Central memory CD8-positive, alpha-beta T cell (primary cell): ENCODE data around the gene MAPK9.
A peak's percentile ranks its signal among the peaks of the same experiment; 100 is the strongest.

Experiments
- ATAC-seq: fragments of 150-1000 bp; cut with Tn5 transposase; replicated peaks from 2 replicates; pipeline ENCODE4 v1.10.0; 2022; ENCODE audit warnings: mild to moderate bottlenecking, moderate FRiP score, moderate number of reproducible peaks; ENCODE audit not compliant: poor library complexity, severe bottlenecking; ENCODE audit errors: extremely low read depth
- DNase-seq, 2 donors: peaks; one replicate each; pipeline ENCODE4 v3.0.0; 2021; ENCODE audit warnings: low spot score in 2 of 2
- H3K27ac Mint-ChIP-seq: one replicate; pipeline ENCODE4 v1.8.0; 2022; ENCODE audit warnings: low read depth, mild to moderate bottlenecking, moderate library complexity, mixed read lengths
- H3K27me3 Mint-ChIP-seq: one replicate; pipeline ENCODE4 v1.8.0; 2022; ENCODE audit warnings: mixed read lengths
- H3K36me3 Mint-ChIP-seq: one replicate; pipeline ENCODE4 v1.8.0; 2022; ENCODE audit warnings: mild to moderate bottlenecking, moderate library complexity, mixed read lengths; ENCODE audit not compliant: insufficient read depth
- H3K4me1 Mint-ChIP-seq: one replicate; pipeline ENCODE4 v1.8.0; 2022; ENCODE audit warnings: mixed read lengths
- H3K4me3 Mint-ChIP-seq: one replicate; pipeline ENCODE4 v1.8.0; 2022; ENCODE audit warnings: mild to moderate bottlenecking, moderate library complexity, mixed read lengths
- H3K9me3 Mint-ChIP-seq: one replicate; pipeline ENCODE4 v1.8.0; 2022; ENCODE audit warnings: mixed read lengths

MAPK9 gene

DNA sequence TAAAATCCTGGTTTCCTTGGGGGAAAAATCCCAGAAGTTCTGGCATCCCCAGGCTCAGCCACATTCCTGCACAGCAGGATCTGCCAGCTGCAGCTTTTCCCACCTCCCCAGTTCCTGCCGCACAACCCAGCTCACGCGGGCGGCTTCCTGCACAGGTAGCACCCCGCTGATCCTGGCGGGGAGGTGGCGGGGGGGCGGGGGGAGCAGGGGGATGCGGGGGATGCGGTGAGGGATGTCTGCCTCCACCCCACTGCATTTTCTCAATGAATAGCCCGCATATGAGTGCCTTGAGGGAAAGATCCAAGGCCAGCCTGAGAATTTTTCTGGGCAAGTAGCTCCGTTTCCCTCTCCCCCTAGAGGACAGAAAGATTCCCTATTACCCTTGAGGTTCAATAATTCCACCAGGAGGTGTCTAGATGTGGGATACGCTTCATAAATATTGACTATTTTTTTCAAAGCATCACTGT lies 40.2 kb upstream of the MAPK9 start:
- no peak for ATAC-seq
- no peak for DNase-seq
- peaks cover 19% of the 10 kb centered on the region for H3K27me3 Mint-ChIP-seq
- H3K4me1 Mint-ChIP-seq: no peaks in the 10 kb centered on the region
- H3K36me3 Mint-ChIP-seq: peaks cover 8% of the 10 kb centered on the region
- H3K9me3 Mint-ChIP-seq: no peaks in the 10 kb centered on the region
- no peak overlapping the region for H3K4me3 Mint-ChIP-seq
- H3K27ac Mint-ChIP-seq: no peak overlapping the region

DNA sequence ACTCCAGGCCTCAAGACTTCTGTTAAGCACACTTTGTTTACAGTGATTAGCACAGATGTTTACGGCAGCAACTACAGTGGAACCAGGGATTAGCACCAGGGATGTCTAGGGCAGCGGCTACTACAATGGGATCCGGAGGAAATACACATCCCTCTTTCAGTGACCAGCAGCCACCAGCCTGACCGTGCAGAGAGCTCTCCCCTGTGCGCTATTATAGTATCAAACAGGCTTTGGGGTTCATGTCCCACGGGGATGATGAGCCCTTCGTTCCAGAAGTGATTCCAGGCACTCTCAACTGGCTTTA lies 39.7 kb upstream of the MAPK9 start:
- Mint-ChIP-seq H3K27me3 (peaks cover 19% of the 10 kb centered on the region), H3K36me3 (peaks cover 6% of the 10 kb centered on the region), H3K4me3 (no peak overlapping the region), H3K4me1 (no peaks in the 10 kb centered on the region), H3K27ac (no peak overlapping the region), H3K9me3 (no peaks in the 10 kb centered on the region)
- ATAC-seq: no peak
- no peak for DNase-seq

DNA sequence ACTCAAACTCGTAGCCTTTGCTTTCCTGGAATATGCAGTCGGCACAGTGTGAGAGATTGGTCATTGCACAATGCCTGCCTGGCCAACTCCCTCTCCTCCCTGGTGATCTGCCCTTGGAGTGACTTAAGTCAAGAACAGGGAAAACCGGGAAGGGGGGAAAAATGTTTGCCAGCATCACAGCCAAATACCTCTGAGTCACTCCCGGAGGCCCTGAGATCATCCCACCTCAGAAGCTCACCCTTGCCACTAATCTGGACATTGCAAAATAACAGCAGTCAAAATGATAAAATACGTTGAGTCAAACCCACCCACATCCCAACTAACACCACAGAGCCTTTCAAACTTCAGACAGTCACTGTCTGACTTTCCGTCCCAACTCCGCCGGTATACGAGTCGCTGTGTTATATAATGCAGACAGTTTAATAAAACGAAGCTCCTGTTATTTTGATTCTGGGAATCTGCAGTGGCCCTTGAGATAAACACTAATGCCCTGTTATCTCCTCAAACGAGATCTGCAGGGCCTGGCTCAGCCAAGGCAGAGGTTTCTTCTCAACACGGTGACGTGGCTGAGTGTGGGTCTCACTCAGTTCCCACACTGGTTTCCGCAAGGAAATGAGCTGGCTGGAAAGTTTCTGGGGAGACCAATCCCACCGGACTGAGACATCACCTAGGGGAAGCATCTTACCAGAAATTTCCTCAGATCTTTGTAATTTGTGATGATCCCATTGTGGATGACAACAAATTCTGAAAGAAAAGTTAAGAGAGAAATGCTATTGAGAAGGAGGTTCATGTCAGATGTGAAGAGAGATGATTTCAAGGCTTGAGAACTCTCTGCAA lies 39.1 kb upstream of the MAPK9 start:
- Mint-ChIP-seq H3K9me3 (no peaks in the 10 kb centered on the region), H3K27ac (no peak overlapping the region), H3K4me3 (no peak overlapping the region), H3K4me1 (no peaks in the 10 kb centered on the region), H3K36me3 (peaks cover 6% of the 10 kb centered on the region), H3K27me3 (peaks cover 19% of the 10 kb centered on the region)
- ATAC-seq (no peak), DNase-seq (no peak)

DNA sequence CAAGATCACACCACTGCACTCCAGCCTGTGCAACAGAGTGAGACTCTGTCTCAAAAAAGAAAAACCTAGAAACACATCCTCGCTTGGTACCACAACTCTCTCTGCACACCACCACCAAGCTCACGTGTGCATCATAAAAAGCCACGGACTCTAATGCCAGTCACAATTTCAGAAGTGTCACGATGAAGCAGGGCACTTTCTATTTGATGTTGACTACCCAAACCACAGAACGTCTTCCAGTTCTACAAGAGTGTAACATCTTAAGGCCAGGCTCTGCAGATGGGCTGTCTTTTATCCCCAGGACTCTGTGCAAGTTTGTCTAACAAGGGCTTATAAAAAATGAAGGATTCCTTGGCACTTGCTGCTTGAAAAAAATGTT lies 38.4 kb upstream of the MAPK9 start:
- ATAC-seq (no peak), DNase-seq (no peak)
- Mint-ChIP-seq H3K27me3 (peaks cover 19% of the 10 kb centered on the region), H3K4me1 (no peaks in the 10 kb centered on the region), H3K9me3 (no peaks in the 10 kb centered on the region), H3K4me3 (no peak overlapping the region), H3K36me3 (peaks cover 6% of the 10 kb centered on the region), H3K27ac (no peak overlapping the region)

DNA sequence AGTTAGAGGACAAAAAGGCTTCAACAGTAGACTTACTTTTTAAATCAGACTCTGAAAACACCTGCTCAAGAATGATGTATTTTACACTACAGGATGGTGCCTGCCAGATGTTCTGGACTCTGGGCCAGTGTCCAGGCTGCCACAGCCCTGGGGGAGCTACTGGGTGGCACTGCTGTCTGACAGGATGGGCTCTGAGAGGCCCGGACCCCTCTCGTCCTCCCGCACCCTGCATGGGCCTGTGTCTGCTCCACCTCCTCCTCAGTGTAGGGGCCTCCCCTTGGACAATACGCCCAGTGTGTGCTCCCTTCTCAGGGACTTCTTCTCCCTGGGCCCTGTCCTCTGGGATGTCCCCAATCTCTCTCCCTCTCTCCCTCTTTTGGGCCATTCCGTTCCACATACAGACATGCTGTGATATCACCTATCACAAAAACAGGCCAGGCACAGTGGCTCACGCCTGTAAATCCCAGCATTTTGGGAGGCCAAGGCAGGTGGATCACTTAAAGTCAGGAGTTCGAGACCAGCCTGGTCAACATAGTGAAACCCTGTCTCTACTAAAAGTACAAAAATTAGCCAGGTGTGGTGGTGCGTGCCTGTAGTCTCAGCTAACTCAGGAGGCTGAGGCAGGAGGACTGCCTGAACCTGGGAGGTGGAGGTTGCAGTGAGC lies 37.9 kb upstream of the MAPK9 start:
- Mint-ChIP-seq H3K27me3 (peaks cover 19% of the 10 kb centered on the region), H3K36me3 (peaks cover 6% of the 10 kb centered on the region), H3K27ac (no peak overlapping the region), H3K9me3 (no peaks in the 10 kb centered on the region), H3K4me3 (no peak overlapping the region), H3K4me1 (no peaks in the 10 kb centered on the region)
- ATAC-seq: no peak
- no peak for DNase-seq

DNA sequence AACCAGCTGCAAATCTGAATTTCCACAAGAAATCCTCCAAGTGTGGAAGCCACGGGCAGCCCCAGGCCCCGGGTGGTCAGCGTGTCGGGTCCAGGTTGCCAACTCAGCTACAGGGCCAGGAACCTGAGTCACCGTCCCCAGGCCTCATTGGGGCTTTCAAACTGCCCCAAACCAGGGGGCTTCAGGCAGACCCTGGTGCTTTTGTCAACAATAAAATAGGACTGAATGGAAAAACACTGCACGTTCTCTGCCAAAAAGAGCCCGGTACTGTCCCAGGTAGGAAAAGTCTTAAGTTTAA lies 37.2 kb upstream of the MAPK9 start:
- Mint-ChIP-seq H3K27me3 (peaks cover 14% of the 10 kb centered on the region), H3K4me3 (no peak overlapping the region), H3K9me3 (no peaks in the 10 kb centered on the region), H3K4me1 (no peaks in the 10 kb centered on the region), H3K36me3 (peaks cover 6% of the 10 kb centered on the region), H3K27ac (no peak overlapping the region)
- no peak for ATAC-seq
- DNase-seq: no peak

DNA sequence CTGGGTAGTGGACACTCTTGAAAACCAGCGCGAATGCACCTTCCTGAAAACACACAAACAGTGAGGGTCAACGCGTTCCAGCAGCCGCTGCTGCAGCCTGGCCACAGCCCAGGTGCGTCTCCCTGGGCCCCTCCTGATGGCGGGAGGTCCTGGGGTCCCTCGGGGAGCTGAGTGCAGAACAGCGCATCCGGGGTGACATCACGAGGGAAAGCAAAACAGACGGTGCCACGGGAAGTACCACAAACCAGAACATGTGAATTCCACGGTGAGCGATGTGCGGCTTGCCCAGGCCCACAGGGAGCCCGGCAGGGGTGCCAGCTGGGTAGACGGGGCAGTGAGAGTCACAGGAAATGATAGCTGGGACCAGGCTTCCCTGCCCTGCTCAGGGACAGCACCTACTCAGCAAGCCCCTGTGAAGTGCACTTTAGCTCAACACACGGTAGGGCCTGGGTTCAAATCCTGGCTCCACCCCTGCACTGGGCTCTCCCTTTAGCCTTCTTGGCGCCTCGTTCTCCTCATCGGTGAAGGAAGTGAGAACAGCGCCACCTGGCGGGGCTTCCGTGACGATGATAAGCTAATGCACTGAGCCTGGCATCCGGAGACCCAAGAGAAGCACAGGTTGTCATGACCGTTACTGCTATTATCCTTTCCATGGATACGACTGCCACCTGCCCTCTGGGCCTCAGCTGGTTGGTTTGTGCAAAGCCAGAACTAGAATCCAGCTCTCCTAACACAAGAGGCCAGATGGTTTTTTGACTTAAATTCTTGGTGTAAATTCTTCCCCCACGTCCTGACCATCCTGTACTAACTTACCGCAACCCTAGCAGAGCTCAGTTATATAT lies 36.6 kb upstream of the MAPK9 start:
- Mint-ChIP-seq H3K36me3 (peaks cover 6% of the 10 kb centered on the region), H3K9me3 (no peaks in the 10 kb centered on the region), H3K27me3 (peaks cover 8% of the 10 kb centered on the region), H3K4me1 (no peaks in the 10 kb centered on the region), H3K27ac (no peak overlapping the region), H3K4me3 (no peak overlapping the region)
- DNase-seq (peak; percentile 68 to 80), ATAC-seq (peak; percentile 93)

DNA sequence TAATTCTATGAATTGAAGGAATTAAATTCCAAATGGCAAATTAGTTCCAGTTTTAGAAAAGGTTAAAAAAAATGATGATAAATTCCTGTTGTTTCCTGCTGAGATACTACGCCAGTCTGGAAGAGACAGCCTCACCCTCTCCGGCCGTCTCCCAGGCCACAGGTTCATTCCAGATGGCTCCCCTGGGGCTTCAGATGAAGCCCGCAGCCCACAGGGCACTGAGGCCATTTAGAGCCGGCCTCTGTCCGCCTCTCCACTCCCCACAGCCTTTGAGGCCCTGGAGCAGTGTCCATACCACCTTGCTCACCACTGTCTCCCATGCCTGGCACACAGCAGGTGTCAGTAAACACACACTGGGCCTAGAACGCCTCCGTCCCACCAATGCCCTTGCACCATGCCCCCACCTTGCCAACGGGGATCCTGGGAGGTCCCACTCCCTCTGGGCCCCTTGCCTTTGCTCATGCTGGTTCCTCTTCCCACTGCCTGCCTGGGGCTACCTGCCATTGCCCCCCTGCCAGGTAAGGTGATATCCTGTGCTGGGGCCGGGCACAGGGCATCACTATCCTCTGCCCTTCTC lies 35.2 kb upstream of the MAPK9 start:
- no peaks in the 10 kb centered on the region for H3K9me3 Mint-ChIP-seq
- H3K4me3 Mint-ChIP-seq: no peak overlapping the region
- H3K27me3 Mint-ChIP-seq: no peaks in the 10 kb centered on the region
- no peak overlapping the region for H3K27ac Mint-ChIP-seq
- no peak for ATAC-seq
- no peaks in the 10 kb centered on the region for H3K4me1 Mint-ChIP-seq
- peaks cover 2% of the 10 kb centered on the region for H3K36me3 Mint-ChIP-seq
- no peak for DNase-seq

DNA sequence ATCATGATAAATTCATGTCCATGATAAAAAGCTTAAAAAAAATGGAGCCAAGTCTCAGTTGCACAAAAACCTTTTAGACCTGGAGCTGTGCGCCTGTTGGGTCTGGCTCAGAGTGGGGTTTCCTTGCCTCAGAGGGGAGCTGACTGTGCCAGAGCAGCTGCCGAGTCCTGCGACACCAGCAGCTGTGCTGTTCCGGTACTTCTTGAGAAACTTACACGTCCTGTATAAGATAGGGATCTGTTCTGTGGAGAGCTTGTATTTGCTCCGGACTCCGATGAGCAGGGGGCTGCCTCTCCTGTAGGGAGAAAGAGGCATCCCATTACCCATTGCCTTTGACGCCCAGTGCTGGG lies 32.7 kb upstream of the MAPK9 start:
- H3K27ac Mint-ChIP-seq: no peak overlapping the region
- H3K36me3 Mint-ChIP-seq: no peaks in the 10 kb centered on the region
- no peaks in the 10 kb centered on the region for H3K9me3 Mint-ChIP-seq
- DNase-seq: no peak
- H3K4me1 Mint-ChIP-seq: no peaks in the 10 kb centered on the region
- no peak overlapping the region for H3K4me3 Mint-ChIP-seq
- H3K27me3 Mint-ChIP-seq: peaks cover under 1% of the 10 kb centered on the region
- ATAC-seq: no peak

DNA sequence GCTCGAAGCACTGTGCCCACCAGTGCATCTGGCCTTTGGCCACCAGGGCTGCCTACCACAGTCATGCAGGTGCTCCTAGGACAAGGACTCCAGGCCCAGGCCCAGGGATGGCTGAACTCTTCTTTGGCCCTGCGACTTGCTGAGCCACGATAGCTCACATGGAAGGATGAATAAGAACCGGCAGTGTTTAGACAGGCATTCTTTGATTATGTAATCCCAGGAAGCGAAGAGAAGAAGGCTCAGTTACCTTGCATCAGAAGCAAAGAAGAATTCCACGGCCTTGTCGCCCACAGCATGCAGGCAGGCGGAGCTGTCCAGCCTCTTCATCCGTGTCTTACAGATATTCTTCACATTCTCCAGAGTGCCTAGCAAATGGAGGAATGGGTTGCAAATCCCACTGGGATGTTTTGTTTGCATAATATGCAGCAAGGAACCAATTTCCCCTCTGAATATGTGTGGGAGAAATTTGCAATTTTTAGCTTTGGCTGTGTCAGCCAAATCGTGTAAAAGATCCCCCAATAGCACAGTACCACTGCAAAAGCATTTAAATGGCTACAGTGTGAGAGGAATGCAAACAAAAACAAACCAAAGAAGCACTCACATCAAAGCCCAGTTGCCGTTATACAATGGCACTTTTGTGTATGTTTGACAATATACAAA lies 32.2 kb upstream of the MAPK9 start:
- no peaks in the 10 kb centered on the region for H3K9me3 Mint-ChIP-seq
- DNase-seq: no peak

DNA sequence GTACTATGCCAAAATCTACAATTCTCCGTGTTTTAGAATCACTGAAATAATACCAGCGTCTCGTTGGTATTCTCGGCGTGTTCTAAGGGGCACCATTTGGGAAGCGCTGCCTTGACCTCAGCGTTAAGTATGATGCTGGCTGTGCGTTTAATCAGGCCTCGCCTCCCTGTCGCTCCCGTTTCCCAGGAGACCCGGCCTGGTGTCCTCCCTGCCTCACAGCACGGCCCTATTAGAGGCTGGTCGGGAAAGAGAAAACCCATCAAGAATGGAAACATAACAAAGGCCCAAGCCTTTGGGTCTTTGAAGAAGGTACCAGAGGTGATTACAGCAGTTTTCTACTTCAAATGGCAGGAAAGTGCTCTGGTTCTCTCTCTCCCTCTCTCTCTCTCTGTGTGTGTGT lies 31.3 kb upstream of the MAPK9 start:
- H3K27ac Mint-ChIP-seq: no peak overlapping the region
- no peak for ATAC-seq
- peaks cover 13% of the 10 kb centered on the region for H3K27me3 Mint-ChIP-seq
- H3K36me3 Mint-ChIP-seq: peaks cover 2% of the 10 kb centered on the region
- no peak overlapping the region for H3K4me3 Mint-ChIP-seq
- no peaks in the 10 kb centered on the region for H3K4me1 Mint-ChIP-seq
- H3K9me3 Mint-ChIP-seq: no peaks in the 10 kb centered on the region
- no peak for DNase-seq

More for the DNA sequence above, 32.2 kb upstream of the MAPK9 start:
- Mint-ChIP-seq H3K27ac (no peak overlapping the region), H3K27me3 (peaks cover 6% of the 10 kb centered on the region), H3K4me1 (no peaks in the 10 kb centered on the region), H3K4me3 (no peak overlapping the region), H3K36me3 (no peaks in the 10 kb centered on the region)
- ATAC-seq: no peak

DNA sequence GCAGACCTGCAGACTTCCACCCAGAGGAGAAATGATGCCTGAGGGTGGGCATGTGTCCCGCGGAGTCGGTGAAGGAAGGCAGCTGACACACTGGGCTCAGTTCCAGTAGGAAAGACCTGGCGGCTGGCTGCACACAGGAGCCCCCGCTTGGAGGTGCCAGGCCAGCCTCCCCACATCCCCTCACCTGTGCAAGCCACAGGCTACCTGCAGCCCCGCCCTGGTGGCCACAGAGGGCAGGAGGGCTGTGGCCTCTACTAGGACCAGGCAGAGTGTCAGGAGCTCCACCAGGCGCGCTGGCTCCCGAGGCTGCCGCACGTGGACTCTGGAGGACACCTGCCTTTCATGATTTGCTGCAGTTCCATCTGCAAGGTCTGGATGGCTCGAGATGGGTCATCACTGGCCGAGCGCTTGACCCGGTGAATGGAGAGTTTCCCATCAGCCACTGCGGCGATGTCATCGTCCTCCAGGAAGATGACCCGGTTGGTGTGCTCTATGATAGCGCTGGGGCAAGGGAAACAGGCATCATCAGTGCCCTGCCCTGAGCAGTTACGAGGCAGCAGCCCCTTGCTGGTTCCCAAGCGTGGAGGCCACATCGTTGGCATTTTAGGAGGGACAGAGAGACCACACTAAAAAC lies 26.7 kb upstream of the MAPK9 start:
- Mint-ChIP-seq H3K27me3 (peaks cover 13% of the 10 kb centered on the region), H3K27ac (no peak overlapping the region), H3K36me3 (peaks cover 4% of the 10 kb centered on the region), H3K9me3 (no peaks in the 10 kb centered on the region), H3K4me3 (no peak overlapping the region), H3K4me1 (no peaks in the 10 kb centered on the region)
- ATAC-seq (no peak), DNase-seq (no peak)
